Sigmoid colon (tissue), 7 donors: ENCODE results near the gene BCAS3. TPM values are rescaled to one million over a fixed set of nuclear protein-coding genes. Genes with fewer than 3 reads are reported as not detected.

Experiments
- DNase-seq: peaks from one replicate; pipeline ENCODE4 v3.0.0-alpha.2; 2019
- H3K27ac ChIP-seq, 4 donors: fragments of 200-600 bp; sonication (generic); one replicate each; pipeline ENCODE4 v1.5.1; 2016 to 2019; ENCODE audit warnings: mild to moderate bottlenecking in 1 of 4
- H3K27me3 ChIP-seq, 3 donors: fragments of 200-600 bp; sonication (generic); one replicate each; pipeline ENCODE4 v1.5.1; 2019; ENCODE audit warnings: mild to moderate bottlenecking in 1 of 3
- H3K36me3 ChIP-seq, 4 donors: fragments of 200-600 bp; sonication (generic); one replicate each; pipeline ENCODE4 v1.5.1; 2016 to 2019
- H3K4me1 ChIP-seq, 4 donors: fragments of 200-600 bp; sonication (generic); one replicate each; pipeline ENCODE4 v1.5.1; 2017 to 2019
- H3K4me3 ChIP-seq, 4 donors: fragments of 200-600 bp; sonication (generic); one replicate each; pipeline ENCODE4 v1.5.1; 2017 to 2019; ENCODE audit warnings: mild to moderate bottlenecking in 2 of 4, moderate library complexity in 1 of 4
- H3K9me3 ChIP-seq, 4 donors: fragments of 200-600 bp in 3 of 4; sonication (generic) in 3 of 4; one replicate each; pipeline versions ENCODE4 v1.5.1 to v1.6.1; 2013 to 2019
- EP300 ChIP-seq, 4 donors: sonication (generic); formaldehyde crosslinking; IDR thresholded peaks; one replicate each; pipeline ENCODE4 v1.6.1; 2017; ENCODE audit warnings: antibody characterized with exemption in 4 of 4
- POLR2A ChIP-seq, 2 donors: fragments of 450-650 bp; IDR thresholded peaks; one replicate each; pipeline ENCODE4 v1.6.1; 2016; ENCODE audit warnings: antibody characterized with exemption in 2 of 2, mild to moderate bottlenecking in 2 of 2, moderate library complexity in 2 of 2
- POLR2AphosphoS5 ChIP-seq, 4 donors: sonication (generic); formaldehyde crosslinking; IDR thresholded peaks; one replicate each; pipeline ENCODE4 v1.6.1; 2017; ENCODE audit warnings: antibody characterized with exemption in 4 of 4
- WGBS, 2 donors: extraction: QIAGEN DNeasy Blood & Tissue Kit; methylation state at CpG; one replicate each; pipeline ENCODE4 v1.1.7; 2013; 5-methylcytosine and 5-hydroxymethylcytosine counted together
- intact Hi-C: fragments of 100-400 bp; cut with DNase I; formaldehyde crosslinking; loops from one replicate; pipeline ENCODE4 v1.15.1; 2023
- polyA plus RNA-seq, 3 donors: library from polyadenylated mRNA; stranded (reverse); fragments of 200-250 nt; gene quantifications; one replicate each; pipeline ENCODE4 v1.2.3, GENCODE V29; 2013
- total RNA-seq, 4 donors: library from RNA; depleted of rRNA; stranded (reverse); fragments of >200 nt; gene quantifications; one replicate each; pipeline ENCODE4 v1.1.0, GENCODE V29; 2016
- TF ChIP-seq, protein P1 (sequence below), 4 experiments: fragments of 450-650 bp in 3 of 4; fragments of 200-600 bp in 1 of 4; IDR thresholded peaks; one replicate each; pipeline ENCODE4 v1.5.1; 2016 to 2019; ENCODE audit warnings: antibody characterized with exemption in 4 of 4, mild to moderate bottlenecking in 3 of 4, moderate library complexity in 2 of 4
- donor health status: healthy with polysubstance abuse.
- donor health status: Bipolar disorder and iron deficiency.
- donor health status: healthy.

Gene BCAS3
- total and polyA plus RNA-seq, 7 donors, result 6.3 to 38.5 (median 28.5) TPM

- Histone ChIP-seq H3K27me3 (peaks cover 25 to 61% (median 32%) of the 10 kb centered on the region in 3 donors), H3K4me3 (no peak overlapping the region)
Observed at GRCh38 chr17:61413661-61414126, 736.0 kb downstream of the BCAS3 start.

GRCh38 chr17:61414141-61414935 lies 736.7 kb downstream of the BCAS3 start:
- H3K4me1 ChIP-seq, result peaks cover 0 to 46% (median 43%) of the 10 kb centered on the region in 4 donors
- intact Hi-C loops, result loop anchor here (2.0 to 10.0 kb wide), 5 partner anchors 138 to 692 kb away; partner anchors contain the start of gene BRIP1
- H3K27me3 ChIP-seq, result peaks cover 23 to 59% (median 28%) of the 10 kb centered on the region in 3 donors

More at GRCh38 chr17:61413661-61414126, 736.0 kb downstream of the BCAS3 start:
- Histone ChIP-seq H3K4me1 (peaks cover 0 to 52% (median 49%) of the 10 kb centered on the region in 4 donors), H3K36me3 (no peaks in the 10 kb centered on the region), H3K27ac (peak overlapping the region in 1 of 4 donors; percentile 91), H3K9me3 (no peaks in the 10 kb centered on the region)
- intact Hi-C loops, result loop anchor here (2.0 to 10.0 kb wide), 5 partner anchors 139 to 691 kb away; partner anchors contain the start of gene BRIP1
- 85 to 95% methylated on average over 8 of the region's 8 CpGs for WGBS, 2 donors
- peak; percentile 40 for DNase-seq
- TF ChIP-seq, protein P1, sequence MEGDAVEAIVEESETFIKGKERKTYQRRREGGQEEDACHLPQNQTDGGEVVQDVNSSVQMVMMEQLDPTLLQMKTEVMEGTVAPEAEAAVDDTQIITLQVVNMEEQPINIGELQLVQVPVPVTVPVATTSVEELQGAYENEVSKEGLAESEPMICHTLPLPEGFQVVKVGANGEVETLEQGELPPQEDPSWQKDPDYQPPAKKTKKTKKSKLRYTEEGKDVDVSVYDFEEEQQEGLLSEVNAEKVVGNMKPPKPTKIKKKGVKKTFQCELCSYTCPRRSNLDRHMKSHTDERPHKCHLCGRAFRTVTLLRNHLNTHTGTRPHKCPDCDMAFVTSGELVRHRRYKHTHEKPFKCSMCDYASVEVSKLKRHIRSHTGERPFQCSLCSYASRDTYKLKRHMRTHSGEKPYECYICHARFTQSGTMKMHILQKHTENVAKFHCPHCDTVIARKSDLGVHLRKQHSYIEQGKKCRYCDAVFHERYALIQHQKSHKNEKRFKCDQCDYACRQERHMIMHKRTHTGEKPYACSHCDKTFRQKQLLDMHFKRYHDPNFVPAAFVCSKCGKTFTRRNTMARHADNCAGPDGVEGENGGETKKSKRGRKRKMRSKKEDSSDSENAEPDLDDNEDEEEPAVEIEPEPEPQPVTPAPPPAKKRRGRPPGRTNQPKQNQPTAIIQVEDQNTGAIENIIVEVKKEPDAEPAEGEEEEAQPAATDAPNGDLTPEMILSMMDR (IDR thresholded peaks at IDR 0.05), result no peak
- no peak for TF ChIP-seq POLR2AphosphoS5 (IDR thresholded peaks at IDR 0.05)

DNA sequence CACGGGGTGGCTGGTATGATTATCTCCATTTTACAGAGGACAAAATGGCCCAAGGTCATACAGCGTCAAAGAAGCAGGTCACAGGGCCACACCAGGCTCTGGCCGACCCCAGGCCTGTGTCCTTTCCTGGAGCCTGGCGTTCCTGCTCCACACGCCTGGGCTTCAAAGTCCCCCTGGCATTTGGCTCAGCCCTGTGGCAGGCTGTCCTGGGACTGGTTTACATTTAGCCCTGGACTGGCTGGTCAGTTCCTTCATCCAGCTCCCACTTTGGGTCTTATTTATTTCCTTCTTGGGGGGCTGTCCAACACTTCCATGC lies 737.2 kb downstream of the BCAS3 start:
- Histone ChIP-seq H3K36me3 (no peaks in the 10 kb centered on the region), H3K4me1 (peaks cover 0 to 42% (median 39%) of the 10 kb centered on the region in 4 donors), H3K9me3 (no peaks in the 10 kb centered on the region), H3K27ac (peak overlapping the region in 1 of 4 donors; percentile 19), H3K4me3 (no peak overlapping the region), H3K27me3 (peaks cover 22 to 61% (median 24%) of the 10 kb centered on the region in 3 donors)
- TF ChIP-seq EP300 (IDR thresholded peaks at IDR 0.05) (no peak), POLR2A (IDR thresholded peaks at IDR 0.05) (no peak), POLR2AphosphoS5 (IDR thresholded peaks at IDR 0.05) (no peak)
- TF ChIP-seq, protein P1 (IDR thresholded peaks at IDR 0.05), result no peak
- no peak for DNase-seq
- intact Hi-C loops, result loop anchor here (2.0 to 10.0 kb wide), 5 partner anchors 137 to 693 kb away; partner anchors contain the start of gene BRIP1
- 71 to 90% methylated on average over 5 of the region's 5 CpGs for WGBS, 2 donors

More at GRCh38 chr17:61414141-61414935, 736.7 kb downstream of the BCAS3 start:
- WGBS, 2 donors, result 50 to 76% methylated on average over 16 of the region's 16 CpGs
- peak; percentile 57 for DNase-seq
- Histone ChIP-seq H3K36me3 (no peaks in the 10 kb centered on the region), H3K9me3 (no peaks in the 10 kb centered on the region), H3K27ac (peak overlapping the region in 1 of 4 donors; percentile 19), H3K4me3 (no peak overlapping the region)
- TF ChIP-seq, protein P1 (IDR thresholded peaks at IDR 0.05), result no peak
- TF ChIP-seq POLR2AphosphoS5 (IDR thresholded peaks at IDR 0.05), result no peak
- no peak for TF ChIP-seq POLR2A (IDR thresholded peaks at IDR 0.05)
- no peak for TF ChIP-seq EP300 (IDR thresholded peaks at IDR 0.05)

DNA sequence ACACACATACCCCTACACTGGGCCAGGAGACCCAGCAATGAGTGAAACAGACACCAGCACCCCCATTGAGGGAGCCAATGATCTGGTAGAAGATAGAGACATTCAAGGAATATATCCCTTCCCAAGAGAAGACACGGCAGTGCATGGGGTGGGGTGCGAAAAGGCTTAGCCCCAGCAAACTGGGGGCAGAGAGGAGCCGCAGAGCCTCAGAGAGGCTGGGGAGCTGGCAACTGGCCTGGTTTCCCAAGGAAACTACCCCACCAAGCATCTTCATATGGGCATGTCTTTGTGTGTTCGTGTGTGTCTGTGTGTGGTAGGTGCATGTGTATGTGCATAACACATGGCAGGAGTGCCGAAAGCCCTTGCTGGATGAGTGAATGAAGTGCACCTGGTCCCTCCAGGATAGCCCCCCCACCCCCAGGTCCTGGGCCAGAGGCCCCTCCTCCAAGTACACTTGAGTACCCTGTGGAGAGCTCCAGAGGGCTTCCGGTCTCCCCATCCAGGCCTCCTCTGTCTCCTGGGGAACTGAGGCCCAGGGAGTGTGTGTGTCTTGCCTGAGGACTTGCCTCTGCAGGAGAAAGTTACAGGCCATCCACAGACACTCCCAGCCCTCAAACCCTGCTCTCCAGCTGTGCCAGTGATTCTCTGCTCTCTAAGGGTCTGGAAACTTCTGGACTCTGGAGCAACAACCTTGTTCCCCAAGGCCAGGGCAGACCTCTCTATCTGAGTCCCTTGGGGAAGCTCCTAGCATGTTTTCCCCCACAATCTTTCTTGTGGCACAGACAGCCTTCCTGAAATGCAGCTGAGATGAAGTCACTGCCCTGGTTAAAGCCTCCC lies 737.9 kb downstream of the BCAS3 start:
- Histone ChIP-seq H3K4me3 (no peak overlapping the region), H3K27ac (peak overlapping the region in 1 of 4 donors; percentile 74), H3K4me1 (peaks cover 0 to 35% (median 32%) of the 10 kb centered on the region in 4 donors), H3K27me3 (peaks cover 15 to 59% (median 17%) of the 10 kb centered on the region in 3 donors), H3K36me3 (no peaks in the 10 kb centered on the region), H3K9me3 (no peaks in the 10 kb centered on the region)
- WGBS, 2 donors, result 94 to 95% methylated on average over 6 of the region's 6 CpGs
- TF ChIP-seq POLR2AphosphoS5 (IDR thresholded peaks at IDR 0.05) (no peak), POLR2A (IDR thresholded peaks at IDR 0.05) (peak in 1 of 2 donors; percentile 14)
- intact Hi-C loops, result loop anchor here (2.0 to 10.0 kb wide), 2 partner anchors 449 to 651 kb away; partner anchors contain the start of gene BRIP1
- DNase-seq, result peak; percentile 51
